AG04449 (cell line): ENCODE measurements around the gene GPATCH1.

Experiments used
- CTCF ChIA-PET: fragments of 350-600 bp; formaldehyde crosslinking; extraction: SDS; loops from one replicate; lab custom pipeline; 2021; ENCODE audit warnings: antibody characterized with exemption; lab: Yijun Ruan, JAX
- POLR2A ChIA-PET: fragments of 400-600, 350-600 bp; formaldehyde crosslinking; extraction: SDS; loops from one replicate; lab custom pipeline; 2020; ENCODE audit warnings: antibody characterized with exemption, inconsistent platforms; lab: Yijun Ruan, JAX
- DNase-seq: peaks from one replicate; pipeline ENCODE4 v3.0.0-alpha.2; 2010; ENCODE audit warnings: low read depth, low spot score
- H3K4me3 ChIP-seq: 2 replicates; pipeline ENCODE4 v1.5.1; 2011; ENCODE audit warnings: low read depth, mild to moderate bottlenecking, control low read depth, low read length
- CTCF ChIP-seq: IDR thresholded peaks from one replicate; pipeline ENCODE4 v1.5.1; 2011; ENCODE audit warnings: mild to moderate bottlenecking, moderate library complexity, low read length, control low read depth, inconsistent platforms; ENCODE audit not compliant: insufficient read depth; ENCODE audit errors: missing control alignments

Gene GPATCH1

GRCh38 chr19:33167438-33167837, 86.5 kb downstream of the GPATCH1 start:
- H3K4me3 ChIP-seq, result no peak overlapping the region
- POLR2A ChIA-PET, result no interaction called here
- DNase-seq, result no peak
- TF ChIP-seq CTCF, result no peak
- CTCF ChIA-PET, result interaction anchor here (1.2 to 1.4 kb wide), 2 partner anchors 16 to 23 kb away, joined by 3 to 6 read pairs; no protein-coding TSS in a partner anchor

- no peak overlapping the region for H3K4me3 ChIP-seq
- CTCF ChIA-PET, result interaction anchor here (0.9 to 7.1 kb wide), 4 partner anchors 9 to 192 kb away, joined by 3 to 26 read pairs (median 4); no protein-coding TSS in a partner anchor
- no peak for DNase-seq
- POLR2A ChIA-PET, result no interaction called here
- TF ChIP-seq CTCF, result no peak
Observed at GRCh38 chr19:33168528-33168927, 87.5 kb downstream of the GPATCH1 start.

GRCh38 chr19:33171222-33171795, 90.3 kb downstream of the GPATCH1 start:
- POLR2A ChIA-PET, result interaction anchor here (0.7 kb wide), 1 partner anchor 44 kb away, joined by 3 read pairs; no protein-coding TSS in a partner anchor
- TF ChIP-seq CTCF, result no peak
- no peak for DNase-seq
- H3K4me3 ChIP-seq, result no peak overlapping the region
- CTCF ChIA-PET, result interaction anchor here (1.3 to 7.1 kb wide), 4 partner anchors 9 to 30 kb away, joined by 3 to 26 read pairs (median 4); no protein-coding TSS in a partner anchor

- DNase-seq, result no peak
- ChIA-PET POLR2A (interaction anchor here (0.7 kb wide), 1 partner anchor 45 kb away, joined by 3 read pairs; no protein-coding TSS in a partner anchor), CTCF (interaction anchor here (1.2 to 7.1 kb wide), 5 partner anchors 10 to 59 kb away, joined by 3 to 26 read pairs (median 4); no protein-coding TSS in a partner anchor)
- TF ChIP-seq CTCF, result no peak
- H3K4me3 ChIP-seq, result no peak overlapping the region
Observed at GRCh38 chr19:33171916-33172359, 91.0 kb downstream of the GPATCH1 start.

GRCh38 chr19:33174186-33174585, 93.2 kb downstream of the GPATCH1 start:
- ChIA-PET POLR2A (interaction anchor here (0.6 kb wide), 1 partner anchor 1192 kb away, joined by 3 read pairs; no protein-coding TSS in a partner anchor), CTCF (interaction anchor here (1.4 to 7.1 kb wide), 3 partner anchors 10 to 47 kb away, joined by 3 to 26 read pairs (median 7); no protein-coding TSS in a partner anchor)
- no peak overlapping the region for H3K4me3 ChIP-seq
- TF ChIP-seq CTCF, result no peak
- no peak for DNase-seq

GRCh38 chr19:33175156-33175782, 94.3 kb downstream of the GPATCH1 start:
- DNase-seq, result no peak
- H3K4me3 ChIP-seq, result peak overlapping the region; percentile 72; the same call in 1 of the 2 replicates
- TF ChIP-seq CTCF, result no peak
- CTCF ChIA-PET, result interaction anchor here (0.6 to 7.1 kb wide), 7 partner anchors 9 to 203 kb away, joined by 3 to 54 read pairs (median 5); no protein-coding TSS in a partner anchor
- POLR2A ChIA-PET, result interaction anchor here (1.0 kb wide), 1 partner anchor 484 kb away, joined by 3 read pairs; the partner anchor contains the start of gene NUDT19
